SKM-1 (cell line): ENCODE results near the gene SLC22A1.
A peak's percentile ranks its signal among the peaks of the same experiment; 100 is the strongest.
"Not testable (repeated sequence)": the region's sequence is repeated elsewhere in the genome, so short reads cannot be mapped to it uniquely, and the experiment has no call there.

Experiments
- DNase-seq: peaks from one replicate; lab custom pipeline; 2025; ENCODE audit not compliant: unreplicated experiment; lab: John Stamatoyannopoulos, UW

SLC22A1 gene

GRCh38 chr6:160093061-160093460 is 28.6 kb upstream of the SLC22A1 start:
- DNase-seq = no peak

DNA sequence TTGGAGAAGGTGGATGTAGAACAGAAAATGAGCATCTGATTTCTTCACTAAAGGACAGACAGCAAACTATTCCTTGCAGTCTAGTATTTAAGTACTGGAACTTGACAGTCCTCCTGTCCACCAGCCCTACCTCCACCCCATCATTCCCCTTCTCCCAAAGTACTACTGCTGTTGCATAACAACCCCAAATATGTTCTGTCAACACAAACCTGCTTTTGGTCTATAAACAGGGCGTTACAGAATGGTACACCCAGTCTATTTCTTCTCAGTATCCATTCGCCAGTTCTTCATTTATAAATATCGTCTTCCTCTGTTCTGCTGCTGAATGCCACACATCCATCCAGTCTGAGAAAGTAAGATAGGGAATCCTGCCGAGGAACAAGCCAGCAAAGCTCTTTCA is 27.7 kb upstream of the SLC22A1 start:
- no peak for DNase-seq

DNA sequence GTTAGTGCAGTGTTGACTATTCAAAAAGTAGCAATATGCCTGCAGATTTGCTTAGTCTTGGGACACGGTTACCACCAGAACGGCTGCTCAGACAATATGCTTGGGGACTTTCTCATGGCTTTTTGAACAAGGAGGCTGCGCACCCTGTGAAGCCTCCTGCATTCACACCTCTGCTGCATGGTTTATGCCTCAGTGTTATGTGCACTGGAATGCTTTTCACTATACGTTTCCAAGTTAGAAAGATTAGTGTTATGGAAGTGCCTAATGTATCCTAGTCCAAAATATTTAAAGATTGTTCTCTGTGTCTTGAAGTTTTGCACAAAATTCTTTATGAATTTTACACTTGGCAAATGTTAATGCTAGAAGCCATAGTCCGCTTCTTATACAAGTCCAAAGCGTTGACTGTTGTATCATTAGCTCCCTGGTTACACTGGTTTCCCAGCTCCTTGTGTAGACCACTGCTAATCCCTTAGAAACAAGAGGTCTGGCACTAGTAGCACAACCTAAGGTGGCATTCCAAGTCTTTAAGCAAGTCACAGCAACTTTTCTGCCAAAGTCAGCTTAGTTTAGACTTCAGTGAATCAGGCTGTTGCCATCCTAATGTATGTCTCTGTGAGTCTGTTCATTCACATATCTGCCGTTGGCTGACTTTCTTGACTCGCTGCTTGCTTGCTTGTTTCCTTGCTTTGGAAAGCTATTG is 26.3 kb upstream of the SLC22A1 start:
- no peak for DNase-seq

DNA sequence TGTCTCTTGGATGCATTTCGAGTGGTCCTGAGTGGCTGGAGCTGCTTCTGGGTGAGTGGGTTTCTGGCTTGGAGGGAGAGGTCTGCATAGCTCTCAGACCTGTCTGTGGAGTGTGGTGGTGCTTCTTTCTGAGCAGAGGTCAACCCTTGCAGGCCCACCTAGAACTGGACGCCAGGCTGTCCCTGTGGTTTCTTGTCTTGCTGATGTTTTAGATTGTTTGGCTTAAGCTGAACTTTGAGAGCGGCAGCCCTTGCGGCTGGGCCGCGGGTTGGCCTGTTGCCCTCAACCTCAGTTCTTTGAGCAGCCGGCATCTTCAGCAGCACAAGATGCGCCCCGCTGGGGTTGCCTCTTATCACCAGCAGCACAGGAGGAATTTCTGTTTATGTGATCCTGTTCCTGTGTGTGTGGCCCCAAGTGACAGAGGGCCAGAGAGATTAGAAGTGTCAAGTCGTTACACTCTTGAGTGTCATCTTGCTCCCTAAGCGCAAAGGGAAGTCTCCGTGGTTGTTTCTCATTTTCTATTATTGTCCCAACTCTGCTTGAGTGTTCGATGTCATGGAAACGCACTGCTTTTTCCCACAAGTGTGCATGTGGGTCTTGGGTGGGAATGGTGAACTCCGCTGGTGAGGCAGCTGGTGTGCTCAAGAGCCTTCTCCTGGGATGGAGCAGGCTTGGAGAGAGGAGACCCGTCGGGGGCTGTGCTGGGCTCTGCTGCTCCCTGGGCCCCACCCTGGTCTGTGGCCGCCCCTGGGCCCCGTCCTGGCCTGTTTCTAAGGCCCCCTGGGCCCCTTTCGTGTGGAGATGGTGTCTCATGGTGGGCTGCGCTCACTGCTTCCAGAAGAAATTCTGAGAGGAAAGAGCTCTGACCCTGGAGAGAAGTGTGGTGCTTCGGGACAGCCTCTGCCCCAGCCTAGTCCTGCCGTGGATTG is 20.1 kb upstream of the SLC22A1 start:
- DNase-seq = no peak

DNA sequence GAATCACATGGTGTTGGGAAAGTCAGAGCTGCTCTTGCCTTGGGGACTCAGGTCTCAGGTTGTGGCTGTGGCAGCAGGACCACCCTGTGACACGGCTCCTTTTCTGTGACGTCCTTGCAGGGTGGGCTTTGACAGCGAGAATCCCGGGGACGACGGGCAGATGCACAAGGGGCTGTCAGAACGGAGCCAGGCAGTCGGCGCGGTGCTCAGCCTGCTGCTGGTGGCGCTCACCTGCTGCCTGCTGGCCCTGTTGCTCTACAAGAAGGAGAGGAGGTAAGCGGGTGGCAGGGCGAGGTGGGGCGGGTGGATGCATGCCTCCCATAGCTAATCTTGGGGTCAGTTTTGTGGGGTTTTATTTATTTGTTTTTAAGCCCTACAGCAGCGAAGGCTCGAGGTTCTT is 19.2 kb upstream of the SLC22A1 start:
- DNase-seq = no peak

GRCh38 chr6:160102956-160103824 is 18.4 kb upstream of the SLC22A1 start:
- peak; percentile 9 for DNase-seq

DNA sequence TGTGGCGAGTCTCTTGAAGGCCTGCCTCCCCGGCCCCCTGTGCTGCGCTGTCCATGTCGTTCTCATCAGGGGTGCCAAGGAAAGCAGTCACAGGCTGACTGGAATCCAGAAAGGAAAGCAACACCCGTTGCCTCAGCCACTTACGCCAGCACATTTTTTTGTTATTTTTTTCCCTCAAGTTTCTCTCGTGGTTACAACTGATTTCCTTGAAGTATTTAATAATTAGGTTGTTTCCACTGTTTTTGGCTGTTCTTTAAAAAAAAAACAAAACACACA is 17.9 kb upstream of the SLC22A1 start:
- no peak for DNase-seq

- DNase-seq = no peak
These were observed 16.6 kb upstream of the SLC22A1 start for GRCh38 chr6:160104821-160105517.

- no peak for DNase-seq
These were observed 15.6 kb upstream of the SLC22A1 start for GRCh38 chr6:160106010-160106409.

DNA sequence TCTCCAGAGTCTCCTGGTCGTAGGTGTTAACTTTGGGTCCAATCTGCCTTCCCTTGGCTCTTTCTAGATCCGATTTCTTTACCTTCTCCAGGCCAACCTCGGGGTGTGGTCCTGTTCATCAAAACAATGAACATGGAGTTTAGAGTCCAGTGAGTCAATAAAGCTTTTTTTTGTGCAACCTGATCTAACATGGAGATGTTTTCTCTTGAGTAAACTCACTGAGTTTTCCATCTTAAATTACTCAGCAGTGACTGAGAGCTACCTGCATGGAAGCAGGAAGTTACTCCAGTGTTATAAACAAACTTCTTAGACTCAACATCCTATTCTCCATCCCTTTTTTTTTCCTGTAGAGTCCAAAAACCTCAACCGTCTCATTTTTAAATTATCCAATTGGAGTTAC is 14.9 kb upstream of the SLC22A1 start:
- no peak for DNase-seq

DNA sequence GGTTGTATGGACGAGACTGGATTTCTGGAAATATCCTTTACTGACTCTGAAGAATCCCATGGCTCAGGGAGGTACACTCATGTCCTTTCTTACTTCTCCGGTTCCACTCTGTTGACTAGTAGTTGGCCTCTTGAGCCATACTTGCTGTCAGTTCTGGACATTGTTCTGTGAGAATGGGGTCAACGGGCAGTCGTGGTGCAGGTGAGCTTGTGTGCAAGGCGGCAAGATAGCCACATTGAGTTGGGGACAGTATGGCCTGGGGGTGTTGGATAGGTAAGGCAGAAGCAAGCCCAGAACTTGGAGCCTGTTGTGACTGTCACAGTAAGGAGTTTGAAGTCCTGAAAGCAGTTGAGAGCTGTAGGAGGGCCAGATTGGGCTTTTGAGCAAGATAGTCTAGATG is 13.5 kb upstream of the SLC22A1 start:
- DNase-seq = no peak

GRCh38 chr6:160110586-160111123 is 11.0 kb upstream of the SLC22A1 start:
- DNase-seq = no peak

GRCh38 chr6:160111806-160112205 is 9.8 kb upstream of the SLC22A1 start:
- DNase-seq = no peak

GRCh38 chr6:160112628-160113299 is 8.9 kb upstream of the SLC22A1 start:
- DNase-seq = no peak

- DNase-seq = not testable (repeated sequence)
These were observed 7.1 kb upstream of the SLC22A1 start for GRCh38 chr6:160114536-160114935.

GRCh38 chr6:160115421-160115820 is 6.2 kb upstream of the SLC22A1 start:
- no peak for DNase-seq

DNA sequence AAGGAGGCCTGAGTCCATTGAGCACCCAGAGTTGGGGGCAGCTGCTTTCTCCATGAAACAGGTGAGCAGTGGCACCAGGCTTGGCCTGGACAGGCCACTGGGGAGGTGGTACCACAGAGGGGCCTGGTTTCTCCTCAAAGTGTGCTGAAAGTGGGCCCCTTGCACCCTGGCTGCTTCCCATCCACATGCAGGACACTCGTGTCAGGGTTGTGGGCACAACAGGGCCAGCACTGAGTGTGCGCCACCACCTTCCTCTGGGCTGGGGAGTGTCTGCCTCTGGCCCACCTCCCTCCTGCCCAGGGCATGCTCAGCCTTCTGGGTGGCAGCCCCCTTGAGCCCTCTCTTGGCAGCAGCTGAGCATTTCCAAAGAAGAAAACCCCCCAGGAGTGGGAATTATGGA is 5.2 kb upstream of the SLC22A1 start:
- no peak for DNase-seq

DNA sequence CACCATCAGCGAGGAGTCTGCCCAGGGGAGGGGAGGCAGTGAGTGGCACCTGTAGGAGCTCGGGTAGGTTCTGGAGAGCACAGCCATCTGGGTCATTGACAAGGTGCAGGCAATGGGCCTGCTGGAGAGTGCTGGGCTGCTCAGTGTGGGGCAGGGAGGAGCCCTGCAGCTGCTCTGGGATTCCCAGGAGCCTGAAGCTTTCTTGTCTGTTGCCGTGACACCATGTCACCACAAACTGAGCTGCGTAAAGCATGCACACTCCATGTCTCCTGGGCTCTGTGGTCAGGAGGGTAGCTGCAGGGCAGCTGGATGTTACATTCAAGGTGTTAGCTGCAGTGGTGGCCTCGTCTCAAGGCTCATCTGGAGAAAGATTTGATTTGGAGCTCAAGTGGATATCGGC is 4.5 kb upstream of the SLC22A1 start:
- no peak for DNase-seq

GRCh38 chr6:160118620-160119229 is 2.9 kb upstream of the SLC22A1 start:
- DNase-seq = no peak

- no peak for DNase-seq
These were observed 1.5 kb upstream of the SLC22A1 start for GRCh38 chr6:160120087-160120486.
